ENCODE results near the gene KCNH1.

Gene KCNH1

DNA sequence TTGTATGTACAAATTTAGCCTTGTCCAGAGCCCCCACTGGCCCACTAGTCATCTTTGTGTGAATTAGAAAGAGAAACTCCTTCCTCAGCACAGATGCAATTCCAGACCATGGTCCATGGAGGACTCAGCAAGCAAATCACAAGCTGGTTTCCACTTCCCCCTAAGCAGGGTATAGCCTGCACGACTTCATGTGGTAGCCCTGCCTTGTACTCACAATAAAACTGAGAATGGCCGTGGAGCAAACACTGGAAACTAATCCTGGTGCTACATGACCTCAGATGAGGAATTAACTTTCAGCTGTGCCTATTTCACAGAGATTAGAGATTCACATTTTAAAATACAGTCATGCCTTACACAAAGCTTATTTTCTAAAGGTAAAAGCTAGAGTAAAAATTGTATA is 32.5 kb downstream of the KCNH1 start:
- Histone ChIP-seq H3K4me1 (ENCODE audit: control extremely low read depth in 1 of 4, control insufficient read depth in 4 of 4, insufficient read depth in 4 of 4, low read length in 3 of 4) (no peaks in the 10 kb centered on the region), H3K36me3 (ENCODE audit: control insufficient read depth in 4 of 4, insufficient read depth in 4 of 4, low read length in 3 of 4) (no peaks in the 10 kb centered on the region), H3K4me3 (ENCODE audit: control insufficient read depth in 1 of 7, extremely low read depth in 1 of 7, insufficient read depth in 4 of 7, low read depth in 2 of 7, low read length in 6 of 7) (no peak overlapping the region), H3K27ac (ENCODE audit: insufficient read depth in 1 of 2, low read depth in 1 of 2, low read length in 2 of 2, poor library complexity in 1 of 2, severe bottlenecking in 2 of 2) (no peak overlapping the region), H3K9me3 (ENCODE audit: control extremely low read depth in 1 of 5, control insufficient read depth in 4 of 5, insufficient read depth in 2 of 5, low read depth in 1 of 5, low read length in 4 of 5) (no peaks in the 10 kb centered on the region), H3K27me3 (replicated peaks in 2 of 5; ENCODE audit: control insufficient read depth in 4 of 5, insufficient read depth in 5 of 5, low read length in 4 of 5) (no peaks in the 10 kb centered on the region)
- 33% methylated on average over 1 of the region's 2 CpGs for WGBS (ENCODE audit: insufficient coverage)
- CTCF ChIA-PET: no interaction called here
- DNase-seq: no peak
- POLR2A ChIA-PET: no interaction called here

DNA sequence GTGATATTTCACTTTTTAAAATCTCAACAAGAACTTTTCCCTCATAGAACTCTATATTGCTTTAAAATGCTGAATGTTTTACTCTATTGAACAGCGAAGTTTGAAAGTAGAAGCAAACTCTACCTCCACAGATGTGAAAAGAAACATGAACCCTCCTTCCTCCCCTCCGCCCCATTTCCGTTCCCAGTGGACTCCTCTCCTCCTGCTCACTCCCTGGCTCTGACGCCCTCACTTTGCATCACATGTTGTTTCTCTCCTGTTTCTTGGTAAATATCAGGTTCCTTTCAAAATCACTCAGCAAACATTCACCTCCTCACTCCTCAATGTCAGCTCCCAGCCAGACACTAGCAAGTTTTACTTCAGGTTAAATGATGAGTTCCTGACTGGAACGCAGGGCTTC is 34.6 kb downstream of the KCNH1 start:
- no peaks in the 10 kb centered on the region for H3K9me3 ChIP-seq (ENCODE audit: control extremely low read depth in 1 of 5, control insufficient read depth in 4 of 5, insufficient read depth in 2 of 5, low read depth in 1 of 5, low read length in 4 of 5)
- ChIA-PET CTCF (no interaction called here), POLR2A (no interaction called here)
- H3K27ac ChIP-seq (ENCODE audit: insufficient read depth in 1 of 2, low read depth in 1 of 2, low read length in 2 of 2, poor library complexity in 1 of 2, severe bottlenecking in 2 of 2): no peak overlapping the region
- no peaks in the 10 kb centered on the region for H3K27me3 ChIP-seq (replicated peaks in 2 of 5; ENCODE audit: control insufficient read depth in 4 of 5, insufficient read depth in 5 of 5, low read length in 4 of 5)
- no peaks in the 10 kb centered on the region for H3K36me3 ChIP-seq (ENCODE audit: control insufficient read depth in 4 of 4, insufficient read depth in 4 of 4, low read length in 3 of 4)
- no peak overlapping the region for H3K4me3 ChIP-seq (ENCODE audit: control insufficient read depth in 1 of 7, extremely low read depth in 1 of 7, insufficient read depth in 4 of 7, low read depth in 2 of 7, low read length in 6 of 7)
- no peaks in the 10 kb centered on the region for H3K4me1 ChIP-seq (ENCODE audit: control extremely low read depth in 1 of 4, control insufficient read depth in 4 of 4, insufficient read depth in 4 of 4, low read length in 3 of 4)
- 100% methylated on average over 4 of the region's 5 CpGs for WGBS (ENCODE audit: insufficient coverage)
- DNase-seq: no peak

DNA sequence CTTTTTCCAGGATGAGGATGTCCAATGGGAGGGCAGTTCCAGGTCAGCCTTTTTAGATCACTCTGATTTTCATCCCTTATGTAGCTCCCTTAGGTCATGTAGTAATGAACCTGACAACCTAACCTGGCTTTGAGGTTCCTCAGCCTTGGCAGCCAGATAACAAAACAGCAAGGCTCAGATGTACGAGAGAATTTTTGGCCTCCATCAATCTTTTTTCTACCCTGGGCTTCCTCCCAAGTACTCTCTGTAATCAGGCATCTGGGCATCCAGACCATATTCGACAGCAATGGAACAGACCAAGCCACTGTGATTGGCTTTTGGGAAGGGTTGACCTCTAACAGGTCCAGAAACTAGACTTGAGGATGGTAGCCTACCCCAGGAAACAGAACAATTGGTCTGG is 38.6 kb downstream of the KCNH1 start:
- peaks cover 0 to 1% (median 0%) of the 10 kb centered on the region in 5 experiments for H3K27me3 ChIP-seq (replicated peaks in 2 of 5; ENCODE audit: control insufficient read depth in 4 of 5, insufficient read depth in 5 of 5, low read length in 4 of 5)
- CTCF ChIA-PET: no interaction called here
- H3K9me3 ChIP-seq (ENCODE audit: control extremely low read depth in 1 of 5, control insufficient read depth in 4 of 5, insufficient read depth in 2 of 5, low read depth in 1 of 5, low read length in 4 of 5): no peaks in the 10 kb centered on the region
- WGBS (ENCODE audit: insufficient coverage): 96% methylated on average over 2 of the region's 2 CpGs
- H3K4me1 ChIP-seq (ENCODE audit: control extremely low read depth in 1 of 4, control insufficient read depth in 4 of 4, insufficient read depth in 4 of 4, low read length in 3 of 4): no peaks in the 10 kb centered on the region
- H3K36me3 ChIP-seq (ENCODE audit: control insufficient read depth in 4 of 4, insufficient read depth in 4 of 4, low read length in 3 of 4): no peaks in the 10 kb centered on the region
- H3K27ac ChIP-seq (ENCODE audit: insufficient read depth in 1 of 2, low read depth in 1 of 2, low read length in 2 of 2, poor library complexity in 1 of 2, severe bottlenecking in 2 of 2): no peak overlapping the region
- no peak overlapping the region for H3K4me3 ChIP-seq (ENCODE audit: control insufficient read depth in 1 of 7, extremely low read depth in 1 of 7, insufficient read depth in 4 of 7, low read depth in 2 of 7, low read length in 6 of 7)
- DNase-seq: no peak
- POLR2A ChIA-PET: no interaction called here

DNA sequence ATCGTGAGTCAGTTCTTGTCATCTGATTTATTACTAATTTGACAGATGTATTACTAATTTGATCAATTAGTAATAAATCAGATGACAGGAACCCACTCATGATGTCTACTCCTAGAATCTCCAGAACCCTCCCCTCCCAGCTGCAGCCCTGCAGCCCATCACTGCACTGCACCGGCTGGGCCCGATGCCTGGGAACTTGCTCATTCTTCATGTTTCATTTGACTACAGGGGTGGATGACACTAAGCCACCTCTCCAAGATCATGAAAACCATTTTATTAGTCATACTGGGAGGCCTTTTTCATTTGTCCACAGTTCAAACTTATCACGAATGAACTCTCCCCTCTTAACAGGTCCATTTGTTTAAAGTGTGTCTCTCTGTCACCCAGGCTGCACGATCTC is 41.0 kb downstream of the KCNH1 start:
- 100% methylated on average over 4 of the region's 5 CpGs for WGBS (ENCODE audit: insufficient coverage)
- DNase-seq: no peak
- Histone ChIP-seq H3K4me1 (ENCODE audit: control extremely low read depth in 1 of 4, control insufficient read depth in 4 of 4, insufficient read depth in 4 of 4, low read length in 3 of 4) (no peaks in the 10 kb centered on the region), H3K27me3 (replicated peaks in 2 of 5; ENCODE audit: control insufficient read depth in 4 of 5, insufficient read depth in 5 of 5, low read length in 4 of 5) (peaks cover 0 to 1% (median 0%) of the 10 kb centered on the region in 5 experiments), H3K9me3 (ENCODE audit: control extremely low read depth in 1 of 5, control insufficient read depth in 4 of 5, insufficient read depth in 2 of 5, low read depth in 1 of 5, low read length in 4 of 5) (no peaks in the 10 kb centered on the region), H3K27ac (ENCODE audit: insufficient read depth in 1 of 2, low read depth in 1 of 2, low read length in 2 of 2, poor library complexity in 1 of 2, severe bottlenecking in 2 of 2) (no peak overlapping the region), H3K4me3 (ENCODE audit: control insufficient read depth in 1 of 7, extremely low read depth in 1 of 7, insufficient read depth in 4 of 7, low read depth in 2 of 7, low read length in 6 of 7) (no peak overlapping the region), H3K36me3 (ENCODE audit: control insufficient read depth in 4 of 4, insufficient read depth in 4 of 4, low read length in 3 of 4) (no peaks in the 10 kb centered on the region)
- ChIA-PET POLR2A (no interaction called here), CTCF (no interaction called here)

DNA sequence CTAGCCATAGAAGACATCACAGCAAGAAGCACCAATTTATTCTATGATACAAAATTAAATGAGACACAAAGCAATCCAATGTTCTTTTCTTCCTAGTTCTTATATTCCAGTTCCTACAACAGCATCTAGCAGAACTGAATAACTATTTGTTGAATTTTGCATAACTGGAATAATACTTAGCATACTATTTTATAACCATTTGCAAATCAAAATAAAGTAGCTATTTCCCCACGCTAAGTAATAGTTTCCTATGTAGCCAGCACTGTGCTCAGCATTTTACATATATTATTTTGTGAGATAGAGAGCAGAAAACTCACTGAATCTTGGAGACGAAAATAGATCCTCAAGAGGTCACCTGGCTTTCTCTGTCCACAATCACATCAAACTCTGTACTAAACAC is 42.1 kb downstream of the KCNH1 start:
- ChIA-PET POLR2A (no interaction called here), CTCF (no interaction called here)
- DNase-seq: no peak
- no peaks in the 10 kb centered on the region for H3K36me3 ChIP-seq (ENCODE audit: control insufficient read depth in 4 of 4, insufficient read depth in 4 of 4, low read length in 3 of 4)
- no peak overlapping the region for H3K4me3 ChIP-seq (ENCODE audit: control insufficient read depth in 1 of 7, extremely low read depth in 1 of 7, insufficient read depth in 4 of 7, low read depth in 2 of 7, low read length in 6 of 7)
- H3K27me3 ChIP-seq (replicated peaks in 2 of 5; ENCODE audit: control insufficient read depth in 4 of 5, insufficient read depth in 5 of 5, low read length in 4 of 5): peaks cover 0 to 1% (median 0%) of the 10 kb centered on the region in 5 experiments
- no peak overlapping the region for H3K27ac ChIP-seq (ENCODE audit: insufficient read depth in 1 of 2, low read depth in 1 of 2, low read length in 2 of 2, poor library complexity in 1 of 2, severe bottlenecking in 2 of 2)
- no CpG with 5 or more reads among the region's 2 CpGs for WGBS (ENCODE audit: insufficient coverage)
- no peaks in the 10 kb centered on the region for H3K9me3 ChIP-seq (ENCODE audit: control extremely low read depth in 1 of 5, control insufficient read depth in 4 of 5, insufficient read depth in 2 of 5, low read depth in 1 of 5, low read length in 4 of 5)
- H3K4me1 ChIP-seq (ENCODE audit: control extremely low read depth in 1 of 4, control insufficient read depth in 4 of 4, insufficient read depth in 4 of 4, low read length in 3 of 4): no peaks in the 10 kb centered on the region

DNA sequence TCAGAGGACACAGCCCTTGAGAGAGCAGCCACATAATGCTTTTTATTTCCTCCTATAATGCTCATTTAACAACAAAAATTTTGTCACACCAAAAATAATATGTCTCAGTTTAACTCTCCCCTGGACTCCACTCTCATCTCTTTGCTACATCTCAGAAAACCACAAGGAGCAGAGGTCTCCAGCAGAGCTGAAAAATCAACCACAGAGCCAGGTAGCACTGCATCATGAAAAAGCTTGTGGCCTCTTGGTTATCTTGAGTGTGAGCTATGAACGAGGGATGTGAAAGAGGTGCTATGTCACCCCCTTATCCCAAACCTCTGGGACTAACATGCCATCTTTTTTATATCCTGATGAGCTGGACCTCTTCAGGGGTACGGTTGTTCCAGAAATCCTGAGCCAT is 44.4 kb downstream of the KCNH1 start:
- Histone ChIP-seq H3K4me1 (ENCODE audit: control extremely low read depth in 1 of 4, control insufficient read depth in 4 of 4, insufficient read depth in 4 of 4, low read length in 3 of 4) (no peaks in the 10 kb centered on the region), H3K36me3 (ENCODE audit: control insufficient read depth in 4 of 4, insufficient read depth in 4 of 4, low read length in 3 of 4) (no peaks in the 10 kb centered on the region), H3K4me3 (ENCODE audit: control insufficient read depth in 1 of 7, extremely low read depth in 1 of 7, insufficient read depth in 4 of 7, low read depth in 2 of 7, low read length in 6 of 7) (no peak overlapping the region), H3K27me3 (replicated peaks in 2 of 5; ENCODE audit: control insufficient read depth in 4 of 5, insufficient read depth in 5 of 5, low read length in 4 of 5) (peaks cover 0 to 1% (median 0%) of the 10 kb centered on the region in 5 experiments), H3K9me3 (ENCODE audit: control extremely low read depth in 1 of 5, control insufficient read depth in 4 of 5, insufficient read depth in 2 of 5, low read depth in 1 of 5, low read length in 4 of 5) (no peaks in the 10 kb centered on the region), H3K27ac (ENCODE audit: insufficient read depth in 1 of 2, low read depth in 1 of 2, low read length in 2 of 2, poor library complexity in 1 of 2, severe bottlenecking in 2 of 2) (no peak overlapping the region)
- CTCF ChIA-PET: no interaction called here
- no peak for DNase-seq
- WGBS (ENCODE audit: insufficient coverage): 75% methylated on average over 2 of the region's 2 CpGs
- POLR2A ChIA-PET: no interaction called here

DNA sequence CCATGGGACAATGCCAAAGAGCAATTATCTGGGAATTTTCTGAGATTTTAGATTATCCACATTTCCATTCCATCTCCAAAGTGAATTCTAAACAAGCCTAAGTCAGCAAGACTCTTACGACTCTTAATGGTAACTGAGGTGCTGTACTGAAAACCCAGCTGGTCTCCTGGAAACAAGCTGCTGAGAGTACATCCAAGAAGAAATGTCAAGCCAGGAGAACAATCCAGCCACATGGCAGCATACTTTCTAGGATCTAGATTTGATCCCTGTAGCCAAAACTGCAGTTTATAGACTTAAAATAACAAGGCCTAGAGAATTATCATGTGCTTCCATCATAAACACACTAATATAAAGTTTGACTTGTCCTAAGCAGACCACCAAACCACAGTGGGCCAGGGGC is 45.8 kb downstream of the KCNH1 start:
- no peak for DNase-seq
- no peaks in the 10 kb centered on the region for H3K27me3 ChIP-seq (replicated peaks in 2 of 5; ENCODE audit: control insufficient read depth in 4 of 5, insufficient read depth in 5 of 5, low read length in 4 of 5)
- no peaks in the 10 kb centered on the region for H3K36me3 ChIP-seq (ENCODE audit: control insufficient read depth in 4 of 4, insufficient read depth in 4 of 4, low read length in 3 of 4)
- ChIA-PET CTCF (no interaction called here), POLR2A (no interaction called here)
- WGBS (ENCODE audit: insufficient coverage): 92% methylated on average over 1 of the region's 1 CpG
- H3K27ac ChIP-seq (ENCODE audit: insufficient read depth in 1 of 2, low read depth in 1 of 2, low read length in 2 of 2, poor library complexity in 1 of 2, severe bottlenecking in 2 of 2): no peak overlapping the region
- no peak overlapping the region for H3K4me3 ChIP-seq (ENCODE audit: control insufficient read depth in 1 of 7, extremely low read depth in 1 of 7, insufficient read depth in 4 of 7, low read depth in 2 of 7, low read length in 6 of 7)
- H3K4me1 ChIP-seq (ENCODE audit: control extremely low read depth in 1 of 4, control insufficient read depth in 4 of 4, insufficient read depth in 4 of 4, low read length in 3 of 4): no peaks in the 10 kb centered on the region
- no peaks in the 10 kb centered on the region for H3K9me3 ChIP-seq (ENCODE audit: control extremely low read depth in 1 of 5, control insufficient read depth in 4 of 5, insufficient read depth in 2 of 5, low read depth in 1 of 5, low read length in 4 of 5)

DNA sequence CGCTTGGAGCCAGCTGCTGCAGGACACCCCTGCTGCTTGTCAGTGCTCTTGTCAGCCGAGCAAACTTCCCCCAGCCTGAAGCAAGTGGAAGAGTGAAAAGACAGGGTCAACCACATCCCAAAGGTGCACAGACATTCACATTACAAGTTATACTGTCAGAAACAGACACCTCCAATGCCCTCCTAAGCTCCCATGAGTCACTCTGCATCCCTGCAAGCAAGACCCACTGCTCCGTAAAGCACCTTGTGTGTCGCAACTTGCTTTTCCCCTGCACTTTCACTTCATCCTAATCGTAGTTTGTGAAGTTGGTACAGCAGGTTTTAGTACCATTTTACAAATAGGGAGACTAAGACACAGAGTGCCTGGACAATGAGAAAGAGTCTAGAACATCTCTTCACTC is 51.1 kb downstream of the KCNH1 start:
- no peaks in the 10 kb centered on the region for H3K36me3 ChIP-seq (ENCODE audit: control insufficient read depth in 4 of 4, insufficient read depth in 4 of 4, low read length in 3 of 4)
- H3K27ac ChIP-seq (ENCODE audit: insufficient read depth in 1 of 2, low read depth in 1 of 2, low read length in 2 of 2, poor library complexity in 1 of 2, severe bottlenecking in 2 of 2): no peak overlapping the region
- no peak overlapping the region for H3K4me3 ChIP-seq (ENCODE audit: control insufficient read depth in 1 of 7, extremely low read depth in 1 of 7, insufficient read depth in 4 of 7, low read depth in 2 of 7, low read length in 6 of 7)
- ChIA-PET CTCF (no interaction called here), POLR2A (no interaction called here)
- no peaks in the 10 kb centered on the region for H3K27me3 ChIP-seq (replicated peaks in 2 of 5; ENCODE audit: control insufficient read depth in 4 of 5, insufficient read depth in 5 of 5, low read length in 4 of 5)
- H3K4me1 ChIP-seq (ENCODE audit: control extremely low read depth in 1 of 4, control insufficient read depth in 4 of 4, insufficient read depth in 4 of 4, low read length in 3 of 4): no peaks in the 10 kb centered on the region
- 60% methylated on average over 2 of the region's 5 CpGs for WGBS (ENCODE audit: insufficient coverage)
- no peaks in the 10 kb centered on the region for H3K9me3 ChIP-seq (ENCODE audit: control extremely low read depth in 1 of 5, control insufficient read depth in 4 of 5, insufficient read depth in 2 of 5, low read depth in 1 of 5, low read length in 4 of 5)
- peak in 1 of 3 donors; percentile 3 for DNase-seq

Data from common myeloid progenitor, CD34-positive (primary cell).